Ishikawa (cell line): ENCODE measurements around the gene MX1.

Experiments
- CEBPB ChIP-seq: IDR thresholded peaks from 2 replicates; pipeline ENCODE4 v1.6.1; 2012
- CREB1 ChIP-seq: IDR thresholded peaks from 2 replicates; pipeline ENCODE4 v1.6.1; 2012; ENCODE audit warnings: low read depth
- EGR1 ChIP-seq: IDR thresholded peaks from 2 replicates; pipeline ENCODE4 v1.6.1; 2012
- EP300 ChIP-seq: IDR thresholded peaks from 2 replicates; pipeline ENCODE4 v1.6.1; 2012; ENCODE audit warnings: borderline replicate concordance
- RAD21 ChIP-seq: IDR thresholded peaks from 2 replicates; pipeline ENCODE4 v1.6.1; 2012; ENCODE audit warnings: low read depth
- TAF1 ChIP-seq: IDR thresholded peaks from 2 replicates; pipeline ENCODE4 v1.6.1; 2012; ENCODE audit warnings: low read depth, mild to moderate bottlenecking
- TEAD4 ChIP-seq: IDR thresholded peaks from 2 replicates; pipeline ENCODE4 v1.6.1; 2012
- YY1 ChIP-seq: IDR thresholded peaks from 2 replicates; pipeline ENCODE4 v1.6.1; 2012; ENCODE audit warnings: low read depth
- TF ChIP-seq, protein P1 (sequence below): IDR thresholded peaks from 2 replicates; pipeline ENCODE4 v1.6.1; 2012
- TF ChIP-seq, protein P2 (sequence below): IDR thresholded peaks from 2 replicates; pipeline ENCODE4 v1.6.1; 2012

DNA sequence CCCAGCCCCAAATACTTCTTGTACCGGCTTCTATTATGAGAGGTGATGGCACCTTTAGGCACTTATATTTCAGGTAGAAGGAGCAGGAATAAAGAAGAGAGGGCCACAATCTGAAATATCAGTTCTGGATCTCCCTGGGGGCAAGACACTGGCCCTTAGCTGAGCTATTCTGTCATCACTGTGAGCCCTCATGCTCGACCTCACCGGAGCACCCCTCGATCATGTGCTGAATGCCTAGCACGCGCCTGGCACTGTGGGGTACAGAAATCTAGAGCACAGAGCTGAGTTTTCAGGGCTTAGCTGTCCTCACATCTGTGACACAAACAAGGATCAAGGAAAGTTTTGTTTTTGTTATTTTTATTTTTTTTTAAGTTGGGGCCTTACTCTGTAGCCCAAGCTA lies 7.6 kb upstream of the MX1 start:
- TF ChIP-seq, protein P1, sequence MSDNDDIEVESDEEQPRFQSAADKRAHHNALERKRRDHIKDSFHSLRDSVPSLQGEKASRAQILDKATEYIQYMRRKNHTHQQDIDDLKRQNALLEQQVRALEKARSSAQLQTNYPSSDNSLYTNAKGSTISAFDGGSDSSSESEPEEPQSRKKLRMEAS = no peak
- no peak for TF ChIP-seq TAF1
- TF ChIP-seq EP300 = no peak
- TF ChIP-seq CEBPB = no peak
- no peak for TF ChIP-seq CREB1
- TF ChIP-seq YY1 = no peak
- no peak for TF ChIP-seq TEAD4
- no peak for TF ChIP-seq EGR1
- no peak for TF ChIP-seq RAD21
- TF ChIP-seq, protein P2, sequence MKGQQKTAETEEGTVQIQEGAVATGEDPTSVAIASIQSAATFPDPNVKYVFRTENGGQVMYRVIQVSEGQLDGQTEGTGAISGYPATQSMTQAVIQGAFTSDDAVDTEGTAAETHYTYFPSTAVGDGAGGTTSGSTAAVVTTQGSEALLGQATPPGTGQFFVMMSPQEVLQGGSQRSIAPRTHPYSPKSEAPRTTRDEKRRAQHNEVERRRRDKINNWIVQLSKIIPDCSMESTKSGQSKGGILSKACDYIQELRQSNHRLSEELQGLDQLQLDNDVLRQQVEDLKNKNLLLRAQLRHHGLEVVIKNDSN = no peak
